Activated CD8-positive, alpha-beta memory T cell treated with anti-CD3 and anti-CD28 coated beads, Interleukin-2, amount 50 U/mL, for 48 hours (primary cell): ENCODE results near the gene PRKCD.
A peak's percentile ranks its signal among the peaks of the same experiment; 100 is the strongest.

ENCODE experiments used
- DNase-seq: peaks from one replicate; pipeline ENCODE4 v3.0.0-alpha.2; 2020

The PRKCD gene

GRCh38 chr3:53157974-53158580 lies 2.9 kb upstream of the PRKCD start:
- no peak for DNase-seq

GRCh38 chr3:53158765-53159155 lies 2.2 kb upstream of the PRKCD start:
- no peak for DNase-seq

GRCh38 chr3:53159156-53160060 lies 1.6 kb upstream of the PRKCD start:
- DNase-seq: no peak

DNA sequence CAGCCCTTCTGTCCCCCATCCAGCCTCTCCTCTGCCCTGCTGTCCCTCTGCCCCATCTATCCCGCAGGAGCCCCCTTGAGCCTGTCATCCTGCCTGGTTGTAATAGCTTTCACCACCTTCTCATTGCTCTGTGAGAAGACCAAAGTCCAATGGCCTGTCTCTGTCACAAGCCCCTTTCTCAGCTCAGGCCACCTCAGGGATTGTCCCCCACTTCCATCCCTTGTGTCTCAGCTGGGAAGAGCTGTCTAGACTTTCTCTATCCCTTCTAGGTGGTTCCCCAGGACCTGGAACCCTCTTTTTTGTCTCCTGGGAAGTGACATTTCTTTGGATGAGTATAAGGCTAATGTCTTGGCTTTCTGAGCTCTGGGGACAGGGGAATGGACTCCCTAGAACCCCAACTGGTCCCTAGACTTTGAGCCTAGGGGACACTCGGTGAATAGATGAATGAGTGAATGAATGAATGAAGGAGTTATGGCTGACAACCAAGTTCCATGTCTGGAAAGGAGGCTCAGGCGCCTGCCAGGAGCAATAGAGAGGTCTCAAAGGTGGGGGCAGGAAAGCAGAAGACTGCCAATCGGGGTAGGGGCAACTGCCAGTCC lies 849 bp upstream of the PRKCD start:
- no peak for DNase-seq

- DNase-seq: peak; percentile 63
Measured at GRCh38 chr3:53161450-53161819, 426 bp downstream of the PRKCD start.

DNA sequence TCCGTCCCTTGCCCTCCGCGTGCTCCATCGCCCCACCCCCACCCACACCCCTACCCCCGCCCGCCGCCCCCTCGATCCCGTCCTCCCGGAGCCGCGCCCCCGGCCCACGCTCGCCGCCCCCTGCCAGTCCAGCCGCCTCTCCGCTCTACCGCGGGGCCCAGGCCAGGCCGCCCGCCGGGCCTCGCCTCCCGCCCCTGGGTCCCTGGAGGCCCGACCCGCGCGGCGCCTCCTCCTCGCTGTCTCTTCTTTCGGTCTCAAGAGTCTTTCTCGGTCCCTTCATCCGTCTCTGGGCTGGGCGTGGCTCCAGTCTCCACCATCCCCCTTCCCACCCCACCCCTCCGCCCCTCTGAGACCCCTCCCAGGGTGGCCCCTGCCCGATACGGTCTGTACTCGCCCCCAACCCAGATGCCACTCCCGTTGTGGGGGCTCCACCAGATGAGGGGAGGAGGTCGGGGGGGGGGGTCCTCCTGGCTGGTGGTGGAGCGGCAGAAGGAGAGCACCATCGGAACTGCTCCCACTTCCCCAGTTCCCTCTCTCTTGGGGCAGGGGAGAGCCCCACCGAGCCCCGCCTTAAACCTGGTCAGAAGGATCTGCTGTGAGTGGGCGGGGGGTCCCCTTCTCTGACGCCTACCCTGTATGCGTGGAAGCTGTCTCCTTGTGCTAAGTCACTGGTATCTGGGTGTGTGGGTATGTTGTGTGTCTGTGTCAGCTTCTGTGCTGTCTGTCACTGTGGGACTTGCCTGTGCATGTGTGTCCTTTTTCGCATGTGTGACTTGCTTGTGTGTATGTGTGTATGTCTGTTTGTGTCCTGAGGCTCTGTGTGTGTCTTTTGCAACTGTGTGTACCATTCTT lies 1.0 kb downstream of the PRKCD start:
- DNase-seq: peak; percentile 66

DNA sequence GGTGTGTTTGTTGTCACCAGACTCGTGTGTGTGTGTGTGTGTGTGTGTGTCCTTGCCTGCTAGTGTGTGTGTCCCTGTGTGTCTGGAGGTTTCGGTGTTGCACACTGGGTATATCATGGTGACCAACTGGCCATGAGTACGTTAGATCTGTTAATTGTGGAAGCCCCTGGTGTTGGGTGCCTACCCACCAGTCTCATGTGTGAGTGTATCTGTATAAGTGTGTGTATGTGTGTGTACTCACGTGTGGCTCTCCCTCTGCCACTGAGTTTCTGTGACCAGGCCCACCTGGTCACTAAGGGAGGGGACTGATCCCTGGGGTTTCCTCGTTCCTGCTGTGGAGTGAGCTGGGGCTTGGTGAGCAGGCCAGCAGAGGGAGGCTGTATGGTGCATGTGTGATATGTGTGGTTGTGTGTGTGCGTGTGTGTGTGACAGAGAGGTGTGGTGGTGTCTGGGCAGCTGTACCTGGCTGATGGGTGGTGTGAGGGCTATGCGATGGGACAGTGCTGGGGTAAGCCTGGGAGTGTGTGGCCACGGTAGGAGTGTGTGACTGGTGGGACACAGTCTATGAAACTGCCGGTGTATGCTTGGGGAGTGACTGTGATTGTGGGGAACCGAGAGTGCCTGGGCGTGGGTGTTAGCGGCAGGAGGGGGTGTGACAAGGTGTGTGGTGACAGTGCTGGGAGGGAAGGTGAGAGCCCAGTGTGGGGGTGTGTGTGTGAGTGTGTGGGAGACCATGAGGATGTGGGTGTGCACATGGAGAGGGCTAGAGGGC lies 1.8 kb downstream of the PRKCD start:
- no peak for DNase-seq

GRCh38 chr3:53163444-53164387 lies 2.7 kb downstream of the PRKCD start:
- no peak for DNase-seq

- DNase-seq: no peak
Measured at GRCh38 chr3:53164911-53165310, 3.9 kb downstream of the PRKCD start.

GRCh38 chr3:53166206-53166605 lies 5.2 kb downstream of the PRKCD start:
- no peak for DNase-seq

DNA sequence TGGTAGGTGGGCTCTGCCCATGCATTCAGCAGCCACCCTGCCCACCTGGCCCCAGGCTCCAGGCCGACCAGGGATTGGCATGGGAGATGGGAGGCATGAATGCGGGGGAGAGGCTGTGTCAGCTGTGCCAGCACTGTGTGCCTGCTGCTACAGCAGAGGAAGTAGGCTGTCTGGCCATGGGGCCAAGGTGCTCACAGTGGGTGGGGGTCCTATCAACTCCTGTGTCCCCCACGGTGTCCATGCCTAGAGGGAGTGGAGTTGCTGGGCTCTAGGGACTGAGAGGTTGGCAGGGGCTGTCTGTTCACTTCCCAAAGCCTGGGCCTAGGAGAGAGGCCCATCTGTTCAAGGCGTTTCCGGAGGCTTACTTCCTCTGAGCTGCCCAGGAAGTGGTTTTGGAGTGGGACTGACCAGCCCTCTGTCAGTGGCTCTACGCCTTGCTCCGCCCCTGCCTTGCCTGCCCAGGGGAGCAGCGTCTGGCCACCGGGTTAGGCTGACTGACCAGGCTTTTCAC lies 5.8 kb downstream of the PRKCD start:
- no peak for DNase-seq

- DNase-seq: no peak
Measured at GRCh38 chr3:53167418-53168174, 6.6 kb downstream of the PRKCD start.

DNA sequence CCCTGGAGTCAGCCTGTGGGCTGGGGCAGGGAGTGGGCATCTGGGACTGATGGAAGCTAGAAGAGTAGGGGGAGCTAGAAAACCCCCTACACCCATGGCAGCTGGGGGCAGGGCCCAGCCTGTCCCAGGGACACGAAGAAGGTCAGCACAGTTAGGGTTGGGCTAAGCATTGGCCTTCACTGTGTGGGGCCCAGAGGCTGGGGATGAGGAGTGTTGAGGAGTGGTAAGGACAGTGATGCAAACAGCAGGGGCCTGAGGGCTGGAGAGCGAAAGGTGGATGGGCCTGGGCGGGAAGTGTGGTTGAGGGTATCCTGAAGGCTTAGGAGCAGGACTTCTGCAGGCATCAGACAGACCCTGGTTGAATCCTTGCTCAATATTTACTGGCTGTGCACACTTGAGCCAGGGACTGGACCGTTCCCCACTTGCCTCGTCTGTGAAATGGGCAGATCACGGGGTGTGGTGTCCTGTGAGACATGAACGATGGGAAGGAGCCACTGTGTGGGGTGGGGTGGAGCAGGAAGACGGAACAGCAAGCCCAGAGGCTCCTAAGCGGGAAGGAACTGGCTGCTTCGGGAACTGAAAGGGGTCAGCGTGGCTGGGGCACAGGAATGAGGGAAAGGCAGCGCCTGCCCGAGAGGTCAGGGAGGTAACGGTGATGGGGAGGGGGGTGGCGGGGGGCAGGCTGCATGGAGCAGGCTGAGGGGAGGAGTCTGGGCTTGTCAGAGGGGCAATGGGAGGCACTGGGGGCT lies 7.3 kb downstream of the PRKCD start:
- no peak for DNase-seq

DNA sequence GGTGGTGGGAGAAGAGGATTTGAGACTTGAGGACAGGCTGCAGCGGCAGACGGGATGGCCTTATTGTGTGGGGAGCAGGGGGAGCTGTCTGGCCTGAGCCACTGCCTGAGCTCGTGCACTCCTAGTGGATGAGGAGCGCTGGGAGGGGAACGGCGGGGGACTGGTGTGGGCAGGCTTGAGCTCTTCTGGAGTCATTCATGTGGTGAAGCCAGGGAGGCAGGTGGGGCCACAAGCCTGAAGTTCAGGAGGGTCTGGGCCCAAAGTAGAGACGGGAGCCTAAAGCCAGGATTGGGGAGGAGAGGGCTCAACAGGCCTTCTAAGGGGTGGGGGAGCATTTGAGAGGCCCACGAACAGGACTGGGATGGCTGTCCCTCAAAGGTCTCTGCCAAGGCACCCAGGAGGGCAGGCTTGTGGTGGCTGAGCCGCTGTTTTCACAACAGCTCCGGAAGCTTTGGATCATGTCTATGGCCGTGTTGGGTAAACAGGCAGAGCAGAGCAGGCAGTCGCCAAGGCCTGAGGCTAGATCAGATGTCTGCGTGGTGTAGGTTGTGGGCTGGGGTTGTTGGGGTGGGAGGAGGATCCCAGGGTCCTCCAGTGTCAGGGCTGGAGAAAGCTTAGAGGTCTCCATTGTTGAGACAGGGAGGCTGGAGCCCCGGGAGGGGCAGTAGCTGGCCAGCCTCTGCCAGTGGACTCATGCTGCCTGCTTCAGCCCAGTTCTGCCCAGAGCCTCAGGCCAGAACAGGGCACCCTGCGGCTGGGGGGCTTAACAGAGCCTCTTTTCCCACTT lies 8.2 kb downstream of the PRKCD start:
- DNase-seq: no peak

DNA sequence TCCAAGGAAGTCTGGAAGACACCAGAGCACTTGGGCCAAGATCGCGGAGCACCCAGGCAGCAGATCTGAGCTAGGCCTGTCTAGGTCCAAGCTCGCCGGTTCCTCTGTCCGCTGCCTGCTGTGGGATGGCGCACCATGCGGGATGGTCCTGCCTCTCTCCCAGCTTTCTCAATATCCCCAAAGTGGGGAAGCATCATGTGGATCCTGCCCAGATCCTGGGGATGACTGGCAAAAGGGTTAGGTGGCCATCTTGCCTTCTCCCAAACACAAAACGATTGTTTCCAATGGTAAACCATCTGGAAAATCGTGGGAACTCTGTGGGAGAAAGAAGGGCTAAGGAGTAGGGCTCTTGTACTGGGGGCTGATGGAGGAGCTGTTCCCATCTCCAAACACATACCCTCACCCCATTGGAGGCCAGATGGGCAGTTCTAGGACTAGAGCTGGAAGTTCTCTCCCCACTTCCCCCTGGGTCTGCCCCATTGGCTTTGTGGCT lies 8.9 kb downstream of the PRKCD start:
- no peak for DNase-seq

DNA sequence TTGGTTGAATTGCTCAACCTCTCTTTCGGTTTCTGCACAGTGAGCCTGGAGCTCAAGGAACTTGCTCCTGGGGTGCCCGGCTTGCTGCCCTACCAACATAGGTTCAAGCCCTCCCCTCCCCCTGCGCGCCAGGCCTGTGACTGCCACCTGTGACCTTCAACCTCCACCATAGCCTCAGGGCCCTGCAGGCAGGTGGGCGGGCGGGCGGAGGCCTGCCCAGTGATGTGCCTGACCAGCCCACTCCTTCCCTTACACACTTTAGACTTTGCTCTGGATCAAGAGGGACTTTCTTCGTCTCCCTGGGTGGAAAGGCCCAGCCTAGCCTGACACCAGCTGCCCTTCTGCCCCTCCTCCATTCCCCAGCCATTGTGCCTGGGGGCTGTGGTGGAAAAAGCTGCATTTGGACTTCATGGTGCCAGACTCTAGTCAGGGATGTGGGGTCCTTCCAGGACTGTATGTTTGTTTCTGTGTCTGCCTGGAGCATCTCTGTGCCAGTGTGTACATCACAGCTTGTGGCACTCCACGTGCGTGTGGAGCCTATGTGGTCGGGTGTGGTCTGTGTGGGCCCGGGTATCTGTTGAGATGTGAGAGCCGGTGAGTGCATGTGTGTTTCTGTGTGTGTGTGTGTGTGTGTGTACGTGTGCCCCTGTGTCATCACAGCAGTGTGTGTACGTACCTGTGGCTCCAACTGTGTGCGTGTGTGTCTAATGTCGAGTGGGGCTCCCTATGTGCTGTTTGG lies 9.5 kb downstream of the PRKCD start:
- no peak for DNase-seq

GRCh38 chr3:53171064-53171418 lies 10.0 kb downstream of the PRKCD start:
- no peak for DNase-seq
